GM12873 (cell line): ENCODE results near the gene FAM167B.

Experiments used
- CTCF ChIP-seq: IDR thresholded peaks from 2 replicates; pipeline ENCODE4 v1.5.1; 2012; ENCODE audit warnings: low read depth, mild to moderate bottlenecking, moderate library complexity, low read length, control low read depth; ENCODE audit not compliant: insufficient read depth; ENCODE audit errors: missing control alignments

FAM167B gene

GRCh38 chr1:32228771-32229170 is 18.3 kb upstream of the FAM167B start:
- TF ChIP-seq CTCF, result no peak

- TF ChIP-seq CTCF, result no peak
Measured at GRCh38 chr1:32231843-32232432, 15.1 kb upstream of the FAM167B start.

- TF ChIP-seq CTCF, result no peak
Measured at GRCh38 chr1:32232558-32233304, 14.3 kb upstream of the FAM167B start.

- TF ChIP-seq CTCF, result no peak
Measured at GRCh38 chr1:32234792-32235191, 12.2 kb upstream of the FAM167B start.

- TF ChIP-seq CTCF, result no peak
Measured at GRCh38 chr1:32239337-32239736, 7.7 kb upstream of the FAM167B start.

GRCh38 chr1:32239790-32240139 is 7.3 kb upstream of the FAM167B start:
- no peak for TF ChIP-seq CTCF

GRCh38 chr1:32240140-32240951 is 6.7 kb upstream of the FAM167B start:
- TF ChIP-seq CTCF, result peak; percentile 4
